HG03442 (cell line): ENCODE data around the gene TREH.
"Not testable (repeated sequence)": the region's sequence is repeated elsewhere in the genome, so short reads cannot be mapped to it uniquely, and the experiment has no call there.

Experiments
- ATAC-seq: cut with Tn5 transposase; IDR thresholded peaks from one replicate; pipeline ENCODE4 v1.9.1; 2021; ENCODE audit warnings: mild to moderate bottlenecking, moderate library complexity; ENCODE audit not compliant: unreplicated experiment

The TREH gene, protein sequence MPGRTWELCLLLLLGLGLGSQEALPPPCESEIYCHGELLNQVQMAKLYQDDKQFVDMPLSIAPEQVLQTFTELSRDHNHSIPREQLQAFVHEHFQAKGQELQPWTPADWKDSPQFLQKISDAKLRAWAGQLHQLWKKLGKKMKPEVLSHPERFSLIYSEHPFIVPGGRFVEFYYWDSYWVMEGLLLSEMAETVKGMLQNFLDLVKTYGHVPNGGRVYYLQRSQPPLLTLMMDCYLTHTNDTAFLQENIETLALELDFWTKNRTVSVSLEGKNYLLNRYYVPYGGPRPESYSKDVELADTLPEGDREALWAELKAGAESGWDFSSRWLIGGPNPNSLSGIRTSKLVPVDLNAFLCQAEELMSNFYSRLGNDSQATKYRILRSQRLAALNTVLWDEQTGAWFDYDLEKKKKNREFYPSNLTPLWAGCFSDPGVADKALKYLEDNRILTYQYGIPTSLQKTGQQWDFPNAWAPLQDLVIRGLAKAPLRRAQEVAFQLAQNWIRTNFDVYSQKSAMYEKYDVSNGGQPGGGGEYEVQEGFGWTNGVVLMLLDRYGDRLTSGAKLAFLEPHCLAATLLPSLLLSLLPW

DNA sequence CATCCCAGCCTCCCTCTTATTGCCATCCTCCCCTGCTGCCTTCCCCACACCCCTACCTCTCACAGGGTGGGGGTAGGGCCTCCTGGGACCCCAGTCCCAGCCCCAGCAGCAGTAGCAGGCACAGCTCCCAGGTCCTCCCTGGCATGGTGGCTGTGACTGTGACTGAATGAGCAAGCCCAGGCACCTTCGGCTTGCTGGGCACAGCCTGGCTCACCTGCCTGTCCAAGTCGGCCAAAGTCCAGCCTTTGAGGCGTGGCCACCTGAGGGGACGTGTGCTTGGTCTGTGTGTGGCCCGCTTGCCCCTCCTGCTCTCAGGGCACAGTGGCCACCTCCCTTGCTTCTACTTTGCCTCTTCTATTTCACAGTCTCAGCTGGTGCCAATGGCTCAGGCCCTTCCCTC, at the start of gene TREH:
Gene TREH, minus strand, starts transcription at position 168 of the 400 bp plus-strand sequence. Its CDS starts 23 bp downstream, at position 145.
- no peak for ATAC-seq

DNA sequence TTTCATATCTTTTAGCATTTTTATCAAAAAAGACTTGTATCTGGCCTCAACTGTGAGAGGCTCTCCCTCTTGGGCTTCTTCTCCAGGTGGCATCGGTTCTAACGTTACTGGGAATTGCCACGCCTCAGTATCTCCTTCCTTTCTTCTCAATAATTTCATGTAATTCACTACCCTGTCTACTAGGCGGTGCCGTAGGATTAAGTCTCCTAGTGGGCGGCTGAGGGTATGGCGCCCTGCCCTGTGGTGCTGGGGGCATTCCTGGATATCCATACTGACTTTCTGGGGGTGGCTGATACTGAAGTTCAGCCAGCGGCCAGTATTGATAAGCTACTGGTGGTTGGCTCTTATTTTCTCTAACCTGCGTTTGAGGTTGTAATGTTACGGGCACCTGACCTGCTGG, 48.7 kb upstream of the TREH start:
- ATAC-seq, result not testable (repeated sequence)

DNA sequence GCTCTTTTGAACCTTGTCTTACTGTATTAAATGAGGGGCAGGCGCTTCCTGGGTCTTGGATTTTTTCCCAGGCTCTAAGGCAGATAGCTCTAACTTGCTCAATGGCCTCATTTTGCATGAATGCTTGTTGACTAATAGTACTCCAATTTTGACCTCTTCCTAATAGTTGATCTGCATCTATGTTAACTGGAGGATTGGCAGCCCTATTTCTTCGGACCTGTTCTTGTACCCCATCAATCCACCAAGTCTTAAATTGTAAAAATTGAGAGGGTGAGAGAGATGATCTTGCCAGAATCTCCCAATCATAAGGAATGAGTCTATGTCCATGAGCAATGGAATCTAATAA, 48.2 kb upstream of the TREH start:
- not testable (repeated sequence) for ATAC-seq

DNA sequence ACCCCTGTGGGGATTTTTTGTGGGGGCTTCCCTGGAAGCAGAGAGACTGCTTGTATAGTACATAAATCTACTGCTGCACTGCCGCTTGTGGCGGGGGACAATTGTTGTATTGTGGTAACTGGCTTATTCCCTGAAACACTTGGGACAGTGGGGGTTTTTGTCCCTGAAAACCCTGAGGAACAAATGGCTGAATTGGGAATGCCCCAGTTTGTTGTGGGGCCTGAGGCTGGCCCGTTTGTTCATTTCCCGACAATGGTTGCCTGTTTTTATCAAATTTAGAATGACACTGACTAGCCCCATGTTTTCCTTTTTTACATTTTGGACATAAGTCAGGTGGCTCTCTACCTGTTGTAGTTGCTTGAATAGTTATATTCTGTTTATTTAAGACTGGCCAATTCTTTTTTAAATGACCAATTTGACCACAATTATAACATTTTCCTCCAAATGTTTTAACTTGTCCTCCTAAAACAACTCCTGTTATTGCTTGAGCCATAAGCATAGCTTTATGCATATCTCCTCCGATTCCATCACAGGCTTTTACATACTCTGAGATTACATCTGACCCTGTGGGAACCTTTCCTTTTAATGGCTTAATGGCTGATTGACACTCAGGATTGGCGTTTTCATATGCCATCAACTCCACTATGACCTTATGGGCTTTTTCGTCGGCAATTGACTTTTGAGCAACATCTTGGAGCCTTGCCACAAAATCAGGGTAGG, 47.7 kb upstream of the TREH start:
- ATAC-seq, result not testable (repeated sequence)

DNA sequence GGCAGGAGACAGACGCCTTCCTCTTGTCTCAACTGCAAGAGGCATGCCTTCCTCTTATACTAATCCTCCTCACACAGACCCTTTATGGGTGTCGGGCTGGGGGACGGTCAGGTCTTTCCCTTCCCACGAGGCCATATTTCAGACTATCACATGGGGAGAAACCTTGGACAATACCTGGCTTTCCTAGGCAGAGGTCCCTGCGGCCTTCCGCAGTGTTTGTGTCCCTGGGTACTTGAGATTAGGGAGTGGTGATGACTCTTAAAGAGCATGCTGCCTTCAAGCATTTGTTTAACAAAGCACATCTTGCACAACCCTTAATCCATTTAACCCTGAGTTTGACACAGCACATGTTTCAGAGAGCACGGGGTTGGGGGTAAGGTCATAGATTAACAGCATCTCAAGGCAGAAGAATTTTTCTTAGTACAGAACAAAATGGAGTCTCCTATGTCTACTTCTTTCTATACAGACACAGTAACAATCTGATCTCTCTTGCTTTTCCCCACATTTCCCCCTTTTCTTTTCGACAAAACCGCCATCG, 42.1 kb upstream of the TREH start:
- ATAC-seq, result not testable (repeated sequence)

DNA sequence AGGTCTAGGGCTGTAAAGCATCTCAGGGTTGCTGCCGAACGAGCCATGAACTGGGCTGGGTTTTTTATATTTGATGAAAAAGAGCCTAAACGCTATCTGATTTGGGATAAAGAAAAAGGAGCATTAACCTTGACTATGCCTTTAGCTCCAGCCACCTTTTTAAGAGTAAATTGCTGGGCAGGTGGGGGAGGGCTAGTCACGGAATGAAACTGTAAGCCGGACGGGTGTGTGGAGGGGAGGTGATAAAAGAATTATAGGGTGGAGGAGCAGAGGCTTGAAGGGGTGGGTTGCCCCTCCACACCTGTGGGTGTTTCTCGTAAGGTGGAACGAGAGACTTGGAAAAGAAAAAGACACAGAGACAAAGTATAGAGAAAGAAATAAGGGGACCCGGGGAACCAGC, 41.3 kb upstream of the TREH start:
- not testable (repeated sequence) for ATAC-seq

DNA sequence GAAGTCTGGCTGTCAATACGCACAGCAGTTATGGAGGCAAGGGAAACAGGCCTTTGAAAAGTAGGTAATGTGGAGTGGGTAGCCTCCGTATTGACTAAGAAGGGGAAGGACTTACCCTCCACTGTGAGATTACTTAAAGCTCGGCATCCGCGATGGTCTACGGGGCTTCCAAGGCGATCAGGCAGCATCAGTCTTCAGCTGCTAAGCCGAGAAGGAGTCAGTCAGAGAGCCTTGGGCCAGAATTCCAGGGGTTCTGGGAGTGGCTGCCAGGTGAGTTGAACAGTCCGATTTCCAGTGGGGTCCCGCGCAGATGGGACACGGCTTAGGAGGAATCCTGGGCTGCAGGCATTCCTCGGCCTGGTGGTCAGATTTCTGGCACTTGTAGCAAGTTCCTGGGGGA, 40.6 kb upstream of the TREH start:
- not testable (repeated sequence) for ATAC-seq

DNA sequence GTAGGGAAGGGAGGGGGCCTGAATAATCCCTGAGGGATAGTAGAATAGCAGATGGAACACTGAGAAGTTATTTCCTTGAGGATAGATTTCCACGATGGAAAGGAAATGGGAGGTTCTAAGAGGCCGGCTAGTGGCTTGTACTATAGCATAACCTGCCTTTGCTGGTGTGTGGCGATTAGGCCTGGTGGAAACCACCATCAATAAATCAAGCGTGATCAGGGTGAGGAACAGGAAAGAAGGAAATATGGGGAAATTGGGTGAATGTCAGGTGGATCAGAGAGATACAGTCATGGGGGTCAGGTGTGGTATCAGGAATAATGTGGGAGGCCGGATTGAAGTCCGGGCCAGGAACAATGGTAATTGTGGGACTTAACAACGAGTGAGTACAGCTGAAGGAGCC, 39.1 kb upstream of the TREH start:
- not testable (repeated sequence) for ATAC-seq

DNA sequence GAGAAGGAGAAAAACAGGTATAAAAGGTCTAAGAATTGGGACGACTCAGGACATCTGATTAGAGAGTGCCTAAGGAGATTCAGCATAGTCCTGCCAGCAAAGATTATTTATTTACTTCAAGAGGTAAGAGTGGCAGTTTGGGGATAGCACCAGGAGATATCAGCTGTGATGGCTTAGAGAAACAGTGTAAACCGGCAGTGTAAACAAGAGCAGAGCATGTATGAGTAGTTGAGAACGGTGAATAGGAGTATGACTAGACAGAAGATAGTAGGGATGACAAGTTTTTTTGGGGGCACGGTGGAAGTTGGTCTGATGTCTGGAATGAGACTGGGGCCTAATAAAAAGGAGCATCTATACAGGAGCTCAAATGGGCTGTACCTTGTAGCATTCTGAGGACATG, 38.3 kb upstream of the TREH start:
- ATAC-seq, result not testable (repeated sequence)

DNA sequence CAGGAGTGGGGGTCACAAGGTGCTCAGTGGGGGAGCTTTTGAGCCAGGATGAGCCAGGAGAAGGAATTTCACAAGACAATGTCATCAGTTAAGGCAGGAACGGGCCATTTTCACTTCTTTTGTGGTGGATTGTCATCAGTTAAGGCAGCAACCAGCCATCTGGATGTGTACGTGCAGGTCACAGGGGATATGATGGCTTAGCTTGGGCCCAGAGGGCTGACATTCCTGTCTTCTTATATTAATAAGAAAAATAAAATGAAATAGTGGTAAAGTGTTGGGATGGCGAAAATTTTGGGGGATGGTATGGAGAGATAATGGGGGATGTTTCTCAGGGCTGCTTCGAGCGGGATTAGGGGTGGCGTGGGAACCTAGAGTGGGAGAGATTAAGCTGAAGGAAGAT, 37.8 kb upstream of the TREH start:
- ATAC-seq, result not testable (repeated sequence)

DNA sequence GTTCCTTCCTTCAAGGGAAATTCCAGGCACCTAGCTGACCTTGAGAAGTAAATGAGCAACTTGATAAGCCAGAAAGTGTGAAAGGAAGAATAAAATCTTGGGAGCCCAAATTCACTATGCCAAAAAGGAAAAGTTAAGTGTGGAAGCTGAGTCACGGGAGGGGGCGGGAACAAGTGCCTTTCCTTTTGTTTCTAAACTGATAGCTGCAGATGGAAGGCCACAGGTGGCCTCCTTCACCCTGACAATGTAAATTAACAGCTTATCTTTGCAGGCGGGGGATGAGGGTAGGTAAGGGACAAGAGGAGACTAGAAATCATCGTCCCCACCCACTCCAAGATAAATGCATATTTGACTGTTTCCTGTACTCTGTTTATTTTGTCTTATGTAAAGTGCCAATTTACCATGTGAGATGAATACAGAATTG, 36.4 kb upstream of the TREH start:
- ATAC-seq, result no peak

DNA sequence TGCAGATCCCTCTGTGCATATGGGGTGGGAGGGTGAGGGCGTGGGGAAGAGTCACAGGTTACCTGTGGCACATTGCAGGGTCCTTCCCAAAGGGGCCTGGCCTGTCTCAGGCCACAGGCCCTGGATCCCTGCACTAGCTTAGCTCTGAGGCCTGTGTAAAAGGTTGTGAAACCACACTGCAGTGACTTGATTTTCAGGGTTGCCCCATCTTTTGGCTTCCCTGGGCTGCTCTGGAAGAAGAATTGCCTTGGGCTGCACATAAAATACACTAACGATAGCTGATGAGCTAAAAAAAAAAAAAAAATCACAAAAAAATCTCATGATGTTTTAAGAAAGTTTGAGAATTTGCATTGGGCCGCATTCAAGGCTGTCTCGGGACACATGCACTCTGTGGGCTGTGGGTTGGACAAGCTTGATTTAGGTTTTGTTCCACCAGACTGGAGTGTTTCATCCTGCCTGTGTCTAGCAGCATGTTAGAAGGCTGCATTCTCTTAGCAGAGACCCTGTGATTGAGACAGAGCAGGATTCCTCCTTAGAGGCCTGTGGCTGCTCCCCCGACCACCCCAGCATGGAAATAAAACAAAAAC, 35.9 kb upstream of the TREH start:
- no peak for ATAC-seq

DNA sequence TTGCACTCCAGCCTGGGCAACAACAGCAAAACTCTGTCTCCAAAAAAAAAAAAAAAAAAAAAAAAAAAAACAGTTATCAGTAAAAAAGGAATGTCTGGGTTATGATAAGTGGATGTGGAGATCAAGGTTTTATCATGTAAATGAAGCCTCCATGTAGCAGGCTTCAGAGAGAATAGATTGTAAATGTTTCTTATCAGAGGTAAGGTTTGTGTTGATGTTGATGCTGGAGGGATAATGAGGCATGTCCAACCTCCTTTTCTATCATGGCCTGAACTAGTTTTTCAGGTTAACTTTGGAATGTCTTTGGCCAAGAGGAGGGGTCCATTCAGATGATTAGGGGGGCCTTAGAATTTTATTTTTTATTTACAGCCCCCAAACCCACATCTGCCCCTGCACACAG, 35.4 kb upstream of the TREH start:
- no peak for ATAC-seq

DNA sequence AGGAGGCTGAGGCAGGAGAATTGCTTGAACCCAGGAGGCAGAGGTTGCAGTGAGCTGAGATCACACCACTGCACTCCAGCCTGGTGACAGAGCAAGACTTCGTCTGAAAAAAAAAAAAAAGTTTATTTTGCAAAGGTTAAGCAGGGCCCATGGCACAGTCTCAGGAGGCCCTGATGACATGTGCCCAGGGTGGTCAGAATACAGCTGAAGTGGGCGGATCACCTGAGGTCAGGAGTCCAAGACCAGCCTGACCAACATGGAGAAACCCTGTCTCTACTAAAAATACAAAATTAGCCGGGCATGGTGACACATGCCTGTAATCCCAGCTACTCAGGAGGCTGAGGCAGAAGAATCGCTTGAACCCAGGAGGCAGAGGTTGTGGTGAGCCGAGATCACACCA, 35.0 kb upstream of the TREH start:
- not testable (repeated sequence) for ATAC-seq

DNA sequence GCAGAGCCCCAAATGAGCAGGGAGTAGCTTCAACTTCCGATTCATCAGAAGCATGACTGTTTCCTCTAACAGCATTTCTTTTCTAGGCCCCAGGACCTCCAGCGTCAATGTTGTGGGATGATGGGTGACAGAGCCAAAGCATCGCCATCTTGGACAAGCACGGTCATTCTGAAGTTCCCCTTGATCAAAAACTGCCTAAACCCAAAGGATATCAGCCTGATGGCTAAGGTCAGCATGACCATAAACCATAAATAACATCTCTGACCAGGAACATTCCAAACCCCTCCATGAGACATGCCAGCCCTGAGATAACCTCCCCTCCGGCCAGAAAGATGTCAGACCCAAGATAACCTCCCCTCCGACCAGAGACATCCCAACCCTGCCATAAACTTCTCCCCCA, 28.8 kb upstream of the TREH start:
- ATAC-seq, result no peak

DNA sequence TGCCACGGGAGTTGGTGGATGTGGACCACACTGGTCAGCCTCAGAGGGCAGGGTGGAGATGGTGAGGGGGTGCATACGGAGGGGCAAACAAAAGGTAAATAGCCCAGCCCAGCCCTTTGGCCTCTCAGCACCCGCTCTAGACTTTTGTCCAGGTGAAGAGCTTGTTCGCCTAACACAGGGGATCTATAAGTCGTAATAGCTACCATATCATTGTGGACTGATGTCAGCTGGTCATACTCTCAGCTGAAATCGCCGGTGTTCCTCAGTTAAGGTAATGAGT, 27.0 kb upstream of the TREH start:
- no peak for ATAC-seq

DNA sequence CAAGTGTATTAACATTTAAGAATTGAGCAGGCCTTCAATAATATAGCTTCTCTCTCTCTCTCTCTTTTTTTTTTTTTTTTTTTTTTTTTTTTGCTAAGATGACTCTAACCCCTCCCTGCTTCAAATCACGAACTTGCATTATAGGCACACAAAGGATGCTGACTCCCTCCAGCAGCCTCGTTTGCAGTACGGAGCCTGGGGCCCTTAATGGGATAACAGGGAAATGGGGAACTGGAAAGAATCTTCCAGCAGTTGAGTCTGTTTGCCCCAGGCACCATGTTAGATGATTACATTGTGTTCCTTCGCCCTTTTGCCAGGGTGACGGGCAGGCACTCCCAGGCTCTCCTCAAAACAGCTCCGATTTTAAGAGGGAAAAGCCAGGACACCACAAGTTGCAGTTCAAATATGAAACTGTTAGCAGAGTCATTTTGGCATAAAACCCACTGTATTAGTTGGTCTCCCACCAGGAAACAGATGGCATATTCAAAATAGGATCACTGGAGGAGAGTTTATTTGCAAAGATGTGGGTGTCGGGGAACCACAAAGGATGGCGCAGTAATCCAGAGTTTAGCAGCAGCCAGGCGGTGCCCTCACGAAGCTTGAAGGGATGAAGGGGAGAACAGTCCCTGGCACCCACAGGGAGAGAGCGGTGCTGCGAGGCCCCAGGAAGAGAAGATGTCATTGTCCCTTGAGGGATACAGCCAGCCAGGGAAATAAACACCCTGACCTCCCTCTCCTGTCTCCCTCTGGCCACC, 26.5 kb upstream of the TREH start:
- no peak for ATAC-seq

DNA sequence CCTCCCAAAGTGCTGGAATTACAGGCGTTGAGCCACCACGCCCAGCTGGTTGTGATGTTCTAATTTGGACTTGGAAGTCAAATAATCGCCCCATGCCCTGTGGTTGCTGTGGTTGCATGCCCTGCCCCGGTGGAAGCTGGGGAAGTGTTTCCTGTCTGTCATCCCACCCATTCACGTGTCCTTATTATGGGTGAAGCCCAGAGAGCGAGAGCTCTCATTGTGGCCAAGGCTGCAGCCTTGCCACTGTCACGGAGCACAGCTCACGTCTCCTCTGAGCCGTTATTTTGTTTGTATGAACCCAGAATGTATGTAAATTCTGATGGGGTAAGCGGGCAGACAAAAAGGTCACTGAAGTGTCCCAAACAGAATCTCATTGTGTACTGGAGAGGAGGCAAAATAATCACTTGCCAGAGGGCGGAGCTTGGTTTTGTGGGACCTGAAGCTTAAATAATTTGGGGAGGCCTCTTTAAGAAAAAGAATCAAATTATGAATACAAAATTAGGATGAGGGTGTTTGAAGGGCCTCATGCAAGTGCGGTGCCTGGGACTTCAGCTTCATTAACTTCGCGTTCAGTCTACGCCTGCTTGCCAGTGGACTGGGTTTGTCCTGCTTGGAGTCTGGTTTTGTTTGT, 25.8 kb upstream of the TREH start:
- no peak for ATAC-seq

DNA sequence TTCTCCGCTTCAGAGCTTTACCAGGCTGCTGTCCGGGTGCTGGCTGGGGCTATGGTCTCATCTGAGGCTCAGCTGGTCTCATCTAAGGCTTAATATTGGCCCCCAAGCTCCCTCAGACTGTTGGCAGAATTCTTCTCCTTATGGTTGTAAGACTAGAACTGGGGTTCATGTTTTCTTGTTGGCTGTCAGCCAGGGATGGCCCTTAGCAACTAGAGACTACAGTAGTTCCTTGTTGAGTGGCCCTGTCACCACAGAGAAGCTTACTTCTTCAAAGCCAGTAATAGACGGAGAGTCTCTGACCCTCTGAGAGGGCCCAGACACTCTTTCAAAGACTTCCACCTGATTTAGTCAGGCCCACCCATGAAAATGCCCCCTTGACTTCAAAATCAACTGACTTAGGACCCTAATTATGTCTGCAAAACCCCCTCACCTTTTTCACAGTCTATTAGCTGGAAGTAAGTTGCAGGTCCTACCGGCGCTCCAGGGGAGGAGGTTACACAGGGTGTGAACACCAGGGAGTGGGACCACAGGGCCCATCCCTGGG, 24.2 kb upstream of the TREH start:
- no peak for ATAC-seq
